RWPE1 (cell line): ENCODE results near the gene SLC1A1.
"Not testable (repeated sequence)": the region's sequence is repeated elsewhere in the genome, so short reads cannot be mapped to it uniquely, and the experiment has no call there.

Source experiments
- CTCF ChIA-PET: fragments of 350-600 bp; sonication (Branson Sonifier 250); formaldehyde crosslinking; extraction: SDS; loops from one replicate; lab custom pipeline; 2021; lab: Yijun Ruan, JAX
- POLR2A ChIA-PET: fragments of 400-600 bp; formaldehyde crosslinking; extraction: SDS; loops from one replicate; lab custom pipeline; 2020; ENCODE audit warnings: antibody characterized with exemption; ENCODE audit not compliant: low non-redundant PET; lab: Yijun Ruan, JAX
- DNase-seq: peaks from one replicate; pipeline ENCODE4 v3.0.0; 2012; ENCODE audit warnings: low spot score
- H3K27ac ChIP-seq: fragments of 450-650 bp; 2 replicates; pipeline ENCODE4 v1.5.1; 2017
- CTCF ChIP-seq: fragments of 450-650 bp; conservative IDR thresholded peaks from 2 replicates; pipeline ENCODE4 v1.5.1; 2017; ENCODE audit warnings: low read depth, mild to moderate bottlenecking

SLC1A1 gene

GRCh38 chr9:4594994-4595393, 104.7 kb downstream of the SLC1A1 start:
- H3K27ac ChIP-seq = no peak overlapping the region
- CTCF ChIA-PET = no interaction called here
- no peak for TF ChIP-seq CTCF
- POLR2A ChIA-PET = no interaction called here
- DNase-seq = no peak

- ChIA-PET CTCF (no interaction called here), POLR2A (no interaction called here)
- H3K27ac ChIP-seq = no peak overlapping the region
- no peak for TF ChIP-seq CTCF
- DNase-seq = no peak
Measured at GRCh38 chr9:4596165-4596922, 106.1 kb downstream of the SLC1A1 start.

DNA sequence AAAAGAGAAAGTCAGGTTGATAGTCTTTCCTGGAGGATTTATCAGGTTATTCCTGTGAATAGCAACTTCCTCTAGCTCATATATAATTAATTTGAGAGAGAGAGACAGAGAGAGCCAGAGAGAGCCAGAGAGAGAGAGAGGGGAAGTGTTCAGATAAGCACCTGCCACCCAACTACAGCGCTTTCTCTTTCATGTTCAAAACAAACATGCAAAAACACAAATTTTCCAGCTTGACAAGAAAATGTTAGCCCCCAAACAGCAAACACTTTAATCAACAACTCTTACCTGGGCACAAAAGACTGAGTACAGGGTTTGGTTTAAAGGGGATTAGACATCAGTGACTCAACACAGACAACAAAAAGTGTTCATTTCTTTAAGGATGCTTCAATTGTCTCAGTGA, 110.1 kb downstream of the SLC1A1 start:
- no peak for DNase-seq
- no peak for TF ChIP-seq CTCF
- ChIA-PET POLR2A (no interaction called here), CTCF (no interaction called here)
- H3K27ac ChIP-seq = no peak overlapping the region

DNA sequence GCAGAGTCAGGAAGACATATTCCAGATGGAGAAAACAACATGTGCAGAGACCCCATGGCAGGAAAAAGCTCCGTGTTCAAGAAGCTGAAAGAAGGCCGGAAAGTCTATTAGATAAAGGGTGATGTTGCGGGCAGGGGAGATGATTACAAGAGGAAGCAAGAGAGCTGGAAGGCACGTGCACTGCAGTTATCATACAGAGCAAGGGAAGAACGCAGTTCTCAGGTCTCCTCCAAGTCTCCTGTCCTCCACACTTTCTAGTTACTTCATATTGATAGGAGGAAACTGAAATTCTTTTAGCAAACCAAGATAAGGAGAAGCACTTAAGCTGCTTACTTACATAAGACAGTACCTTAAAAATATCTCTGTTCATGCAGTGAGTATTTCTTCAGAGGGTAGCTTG, 113.6 kb downstream of the SLC1A1 start:
- TF ChIP-seq CTCF = no peak
- CTCF ChIA-PET = interaction anchor here (0.6 kb wide), 1 partner anchor 372 kb away, joined by 3 read pairs; no protein-coding TSS in a partner anchor

GRCh38 chr9:4604678-4605095, 114.4 kb downstream of the SLC1A1 start:
- CTCF ChIA-PET = interaction anchor here (0.6 to 0.7 kb wide), 3 partner anchors 10 to 1018 kb away, joined by 3 read pairs; no protein-coding TSS in a partner anchor
- POLR2A ChIA-PET = interaction anchor here (0.6 kb wide), 1 partner anchor 61 kb away, joined by 3 read pairs; no protein-coding TSS in a partner anchor

More for the DNA sequence above, 113.6 kb downstream of the SLC1A1 start:
- no peak for DNase-seq
- POLR2A ChIA-PET = no interaction called here
- H3K27ac ChIP-seq = no peak overlapping the region

DNA sequence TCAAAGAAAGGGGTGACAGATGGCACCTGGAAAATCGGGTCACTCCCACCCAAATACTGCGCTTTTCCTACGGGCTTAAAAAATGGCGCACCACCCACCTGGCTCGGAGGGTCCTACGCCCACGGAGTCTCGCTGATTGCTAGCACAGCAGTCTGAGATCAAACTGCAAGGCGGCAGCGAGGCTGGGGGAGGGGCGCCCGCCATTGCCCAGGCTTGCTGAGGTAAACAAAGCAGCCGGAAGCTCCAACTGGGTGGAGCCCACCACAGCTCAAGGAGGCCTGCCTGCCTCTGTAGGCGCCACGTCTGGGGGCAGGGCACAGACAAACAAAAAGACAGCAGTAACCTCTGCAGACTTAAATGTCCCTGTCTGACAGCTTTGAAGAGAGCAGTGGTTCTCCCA, 115.8 kb downstream of the SLC1A1 start:
- CTCF ChIA-PET = interaction anchor here (0.7 kb wide), 1 partner anchor 29 kb away, joined by 3 read pairs; no protein-coding TSS in a partner anchor
- POLR2A ChIA-PET, H3K27ac ChIP-seq, DNase-seq: not testable (repeated sequence)

More at GRCh38 chr9:4604678-4605095, 114.4 kb downstream of the SLC1A1 start:
- DNase-seq = peak; percentile 14
- TF ChIP-seq CTCF = peak; percentile 61
- H3K27ac ChIP-seq = no peak overlapping the region

DNA sequence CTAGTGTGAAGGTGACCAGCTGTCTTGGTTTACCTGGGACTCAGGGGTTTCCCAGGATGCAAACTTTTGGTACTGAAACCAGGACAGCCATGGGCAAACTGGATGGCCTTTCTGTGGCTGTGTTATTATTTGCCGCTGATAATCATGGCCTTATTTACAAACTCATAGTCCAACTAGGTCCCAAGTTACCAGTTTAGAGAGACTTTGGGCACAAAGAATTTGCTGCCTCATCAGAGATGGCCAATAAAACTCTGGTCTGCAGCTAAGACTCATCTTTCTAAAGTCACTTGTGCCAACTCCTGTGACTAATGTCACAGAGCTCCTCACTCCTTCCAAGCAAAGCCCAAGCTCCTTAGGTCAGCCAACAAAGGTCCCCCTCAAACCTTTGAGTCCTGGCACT, 124.4 kb downstream of the SLC1A1 start:
- no peak for TF ChIP-seq CTCF
- no peak for DNase-seq
- H3K27ac ChIP-seq = no peak overlapping the region
- CTCF ChIA-PET = interaction anchor here (0.7 kb wide), 1 partner anchor 10 kb away, joined by 3 read pairs; no protein-coding TSS in a partner anchor
- POLR2A ChIA-PET = no interaction called here
